Activated CD8-positive, alpha-beta T cell treated with anti-CD3 and anti-CD28 coated beads, Interleukin-2, amount 10 ng/mL, durations not matched to agents 7 days and 5 days (primary cell): Measurements from ENCODE around the gene RPS14. TPM values are rescaled to one million over a fixed set of nuclear protein-coding genes. Genes with fewer than 3 reads are reported as not detected.

Experiments
- total RNA-seq, 2 experiments: library from RNA; stranded (reverse); gene quantifications; one replicate each; pipeline ENCODE4 v1.2.3, GENCODE V29; 2021

Gene RPS14
- total RNA-seq, 2 experiments from 2014 or later = 2,046 to 2,123 TPM

Other genes starting within 250 kb of the RPS14 start
- not detected for gene CAMK2A, start 160.0 kb downstream of the RPS14 start, total RNA-seq
- gene ARSI, start 146.8 kb downstream of the RPS14 start, total RNA-seq = not detected
- 10 to 100 TPM; 79.0 to 81.3 TPM for gene TCOF1, start 92.0 kb downstream of the RPS14 start, total RNA-seq
- 100 to 1,000 TPM; 395 to 407 TPM for gene CD74, start 36.8 kb downstream of the RPS14 start, total RNA-seq
- under 1 TPM; 0.63 TPM for gene NDST1, start 58.4 kb upstream of the RPS14 start, total RNA-seq
- gene SYNPO, start 190.9 kb upstream of the RPS14 start, total RNA-seq = under 1 TPM in 1 of 2 experiments, not detected in 1; 0.10 TPM
- not detected for gene MYOZ3, start 211.5 kb upstream of the RPS14 start, total RNA-seq